OCI-LY7 (cell line): ENCODE results near the gene ARID5A. TPM values are rescaled to one million over a fixed set of nuclear protein-coding genes. Genes with fewer than 3 reads are reported as not detected.

Experiments used
- BruUV-seq: library from RNA; stranded (reverse); fragments of 400-500 nt; replicated peaks from 2 replicates; lab custom pipeline; 2021; lab: Mats Ljungman, UMichigan
- CTCF ChIA-PET: fragments of 300-600 bp; sonication (Branson Sonifier 250); formaldehyde crosslinking; loops from one replicate; lab custom pipeline; 2022; ENCODE audit warnings: antibody characterized with exemption; ENCODE audit not compliant: unreplicated experiment; lab: Charles Lee
- POLR2A ChIA-PET: fragments of 300-600 bp; sonication (Branson Sonifier 250); formaldehyde crosslinking; loops from one replicate; lab custom pipeline; 2022; ENCODE audit warnings: antibody characterized with exemption; lab: Charles Lee
- DNase-seq: peaks from one replicate; pipeline ENCODE4 v3.0.0-alpha.2; 2015; ENCODE audit warnings: low spot score
- H2AFZ ChIP-seq: fragments of 200-600 bp; sonication (generic), shearing (Covaris generic); 2 replicates; pipeline ENCODE4 v1.6.1; 2014; ENCODE audit warnings: mild to moderate bottlenecking, antibody characterized with exemption, low read length, moderate library complexity
- H3K27ac ChIP-seq: fragments of 200-600 bp; sonication (generic); 2 replicates; pipeline ENCODE4 v1.5.1; 2014; ENCODE audit warnings: mixed run types, low read depth, mild to moderate bottlenecking, moderate library complexity, low read length, inconsistent platforms; ENCODE audit not compliant: poor library complexity, severe bottlenecking
- H3K36me3 ChIP-seq: fragments of 200-600 bp; sonication (generic); 2 replicates; pipeline ENCODE4 v1.6.1; 2014; ENCODE audit warnings: mild to moderate bottlenecking, antibody characterized with exemption, low read length, moderate library complexity, mixed read lengths; ENCODE audit not compliant: insufficient read depth
- H3K4me1 ChIP-seq: fragments of 200-600 bp; sonication (generic); 2 replicates; pipeline ENCODE4 v1.5.1; 2014; ENCODE audit warnings: mild to moderate bottlenecking, low read length; ENCODE audit not compliant: insufficient read depth, poor library complexity, severe bottlenecking
- H3K4me2 ChIP-seq: fragments of 200-600 bp; sonication (generic); 2 replicates; pipeline ENCODE4 v1.6.1; 2014; ENCODE audit warnings: mild to moderate bottlenecking, low read length
- H3K4me3 ChIP-seq: fragments of 200-600 bp; sonication (generic); 2 replicates; pipeline ENCODE4 v1.5.1; 2014; ENCODE audit warnings: mild to moderate bottlenecking, low read depth, low read length; ENCODE audit not compliant: poor library complexity, severe bottlenecking
- H3K79me2 ChIP-seq: fragments of 200-600 bp; sonication (generic); 2 replicates; pipeline ENCODE4 v1.6.1; 2016; ENCODE audit warnings: low read depth, mild to moderate bottlenecking, low read length, moderate library complexity, mixed read lengths; ENCODE audit not compliant: insufficient read depth
- H3K9me2 ChIP-seq: fragments of 200-600 bp; sonication (generic); 2 replicates; pipeline ENCODE4 v1.6.1; 2016; ENCODE audit warnings: mild to moderate bottlenecking, low read length, mixed read lengths; ENCODE audit not compliant: insufficient read depth
- H3K9me3 ChIP-seq: fragments of 200-600 bp; sonication (generic); 2 replicates; pipeline ENCODE4 v1.6.1; 2014; ENCODE audit warnings: mild to moderate bottlenecking, mixed run types, low read length, mixed read lengths
- H4K20me1 ChIP-seq: fragments of 200-600 bp; sonication (generic); 2 replicates; pipeline ENCODE4 v1.6.1; 2014; ENCODE audit warnings: mild to moderate bottlenecking, antibody characterized with exemption, low read length, moderate library complexity, mixed read lengths; ENCODE audit not compliant: insufficient read depth
- EZH2phosphoT487 ChIP-seq: fragments of 200-600 bp; sonication (generic); IDR thresholded peaks from 2 replicates; pipeline ENCODE4 v1.6.1; 2018; ENCODE audit warnings: low read depth, borderline replicate concordance, mild to moderate bottlenecking, mixed run types, antibody characterized with exemption, low read length, moderate library complexity, mixed read lengths
- intact Hi-C: fragments of 100-400 bp; cut with micrococcal nuclease; formaldehyde crosslinking; loops from one replicate; pipeline ENCODE4 v1.10.0; 2022; ENCODE audit not compliant: unreplicated experiment
- total RNA-seq, 2 experiments: library from RNA; depleted of rRNA in 1 of 2; stranded (reverse); fragments of >200 nt in 1 of 2; shearing (Covaris generic) in 1 of 2; gene quantifications; 2 replicates each; pipeline ENCODE4 v1.2.3, GENCODE V29; 2014 to 2022
- TF ChIP-seq, protein P1 (sequence below): fragments of 200-600 bp; sonication (generic); conservative IDR thresholded peaks from 2 replicates; pipeline ENCODE4 v1.5.1; 2014; ENCODE audit warnings: mild to moderate bottlenecking, antibody characterized with exemption, low read length, moderate library complexity, mixed read lengths

The ARID5A gene
- total RNA-seq, 2 experiments from 2014 or later = 4.4 to 6.0 TPM

DNA sequence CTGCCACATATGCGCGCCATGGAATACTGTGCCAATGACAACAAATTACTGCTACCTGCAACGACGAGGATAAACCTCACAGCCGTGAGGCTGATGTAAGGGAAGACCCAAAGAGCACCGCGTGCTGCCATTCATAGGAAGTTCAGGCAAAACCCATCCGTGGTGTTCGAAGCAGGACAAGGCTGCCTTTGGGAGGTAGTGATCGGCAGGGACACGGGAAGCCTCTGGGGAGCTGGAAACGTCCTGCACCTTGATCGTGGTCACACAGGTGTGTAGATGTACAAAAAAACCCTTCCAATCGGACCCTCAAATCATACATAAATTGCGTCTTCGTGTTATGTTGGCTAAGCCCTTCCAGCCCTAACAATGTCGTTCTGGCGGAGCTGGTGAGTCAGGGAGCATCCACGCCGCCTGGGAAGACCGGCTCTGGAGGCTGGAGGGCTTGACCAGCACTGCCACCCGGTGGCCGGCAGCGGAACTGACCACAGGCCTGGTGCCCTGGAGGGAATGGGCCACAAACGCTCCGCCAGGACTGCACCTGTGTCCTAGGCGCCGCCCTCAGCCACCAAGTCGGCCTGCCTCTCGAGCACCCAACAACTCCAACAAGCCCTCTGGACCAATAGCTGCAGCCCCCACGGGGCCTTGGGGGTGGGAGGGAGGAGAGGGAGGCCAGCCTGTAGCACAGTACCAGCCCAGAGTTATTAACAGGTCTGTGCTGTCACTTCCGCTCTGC lies 27.3 kb upstream of the ARID5A start:
- intact Hi-C loops = loop anchor here (1.0 to 10.0 kb wide), 3 partner anchors 45 to 244 kb away; partner anchors contain the start of genes CIAO1 and TMEM127
- CTCF ChIA-PET = interaction anchor here (1.0 kb wide), 1 partner anchor 244 kb away, joined by 4 read pairs; no protein-coding TSS in a partner anchor
- Histone ChIP-seq H3K9me2 (no peaks in the 10 kb centered on the region), H3K79me2 (no peaks in the 10 kb centered on the region), H3K36me3 (no peaks in the 10 kb centered on the region), H3K4me2 (peak overlapping the region; percentile 47), H3K27ac (no peak overlapping the region), H3K4me1 (no peaks in the 10 kb centered on the region), H3K9me3 (no peaks in the 10 kb centered on the region), H4K20me1 (no peaks in the 10 kb centered on the region), H2AFZ (peak overlapping the region; percentile 82), H3K4me3 (no peak overlapping the region)
- no TSS peak for BruUV-seq
- TF ChIP-seq, protein P1, sequence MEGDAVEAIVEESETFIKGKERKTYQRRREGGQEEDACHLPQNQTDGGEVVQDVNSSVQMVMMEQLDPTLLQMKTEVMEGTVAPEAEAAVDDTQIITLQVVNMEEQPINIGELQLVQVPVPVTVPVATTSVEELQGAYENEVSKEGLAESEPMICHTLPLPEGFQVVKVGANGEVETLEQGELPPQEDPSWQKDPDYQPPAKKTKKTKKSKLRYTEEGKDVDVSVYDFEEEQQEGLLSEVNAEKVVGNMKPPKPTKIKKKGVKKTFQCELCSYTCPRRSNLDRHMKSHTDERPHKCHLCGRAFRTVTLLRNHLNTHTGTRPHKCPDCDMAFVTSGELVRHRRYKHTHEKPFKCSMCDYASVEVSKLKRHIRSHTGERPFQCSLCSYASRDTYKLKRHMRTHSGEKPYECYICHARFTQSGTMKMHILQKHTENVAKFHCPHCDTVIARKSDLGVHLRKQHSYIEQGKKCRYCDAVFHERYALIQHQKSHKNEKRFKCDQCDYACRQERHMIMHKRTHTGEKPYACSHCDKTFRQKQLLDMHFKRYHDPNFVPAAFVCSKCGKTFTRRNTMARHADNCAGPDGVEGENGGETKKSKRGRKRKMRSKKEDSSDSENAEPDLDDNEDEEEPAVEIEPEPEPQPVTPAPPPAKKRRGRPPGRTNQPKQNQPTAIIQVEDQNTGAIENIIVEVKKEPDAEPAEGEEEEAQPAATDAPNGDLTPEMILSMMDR = peak; percentile 84
- no peak for TF ChIP-seq EZH2phosphoT487
- POLR2A ChIA-PET = no interaction called here
- DNase-seq = peak; percentile 73

DNA sequence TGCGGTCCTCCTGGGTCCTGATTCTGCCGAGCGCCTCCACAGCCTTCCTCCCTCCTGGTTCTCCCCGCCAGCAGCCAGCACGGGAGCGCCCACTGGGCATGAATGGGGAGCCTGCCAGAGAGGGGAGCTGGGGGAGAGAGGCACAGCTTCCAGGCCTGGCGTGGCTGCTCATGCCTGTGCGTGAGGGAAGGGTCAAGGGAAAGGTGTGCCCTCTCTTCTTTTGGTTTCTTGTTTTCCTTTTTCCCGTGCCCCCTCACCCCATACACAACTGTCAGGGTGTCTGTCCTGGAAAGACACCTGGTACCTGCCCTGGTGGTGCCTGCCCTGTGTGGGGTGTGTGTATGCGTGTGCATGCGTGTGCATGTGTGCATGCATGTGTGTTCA lies 26.7 kb upstream of the ARID5A start:
- H3K4me2 ChIP-seq = peak overlapping the region; percentile 47
- H2AFZ ChIP-seq = peak overlapping the region; percentile 82

More for the DNA sequence above, 26.7 kb upstream of the ARID5A start:
- no peaks in the 10 kb centered on the region for H3K36me3 ChIP-seq
- no peaks in the 10 kb centered on the region for H3K9me2 ChIP-seq
- H4K20me1 ChIP-seq = no peaks in the 10 kb centered on the region
- H3K4me1 ChIP-seq = no peaks in the 10 kb centered on the region
- no peak for TF ChIP-seq EZH2phosphoT487
- TF ChIP-seq, protein P1 = no peak
- H3K27ac ChIP-seq = no peak overlapping the region
- intact Hi-C loops = loop anchor here (1.0 to 10.0 kb wide), 3 partner anchors 44 to 245 kb away; partner anchors contain the start of genes CIAO1 and TMEM127
- no peaks in the 10 kb centered on the region for H3K79me2 ChIP-seq
- ChIA-PET POLR2A (no interaction called here), CTCF (interaction anchor here (0.6 to 1.0 kb wide), 2 partner anchors 245 to 1887 kb away, joined by 3 to 4 read pairs; no protein-coding TSS in a partner anchor)
- H3K9me3 ChIP-seq = no peaks in the 10 kb centered on the region
- no peak overlapping the region for H3K4me3 ChIP-seq
- no TSS peak for BruUV-seq
- no peak for DNase-seq
